Measurements from ENCODE around the gene PCDHB1.
"Not testable (repeated sequence)": the region's sequence is repeated elsewhere in the genome, so short reads cannot be mapped to it uniquely, and the experiment has no call there.

Gene PCDHB1

GRCh38 chr5:141082228-141082627 is 31.1 kb downstream of the PCDHB1 start:
- no peak for DNase-seq (ENCODE audit: low read depth, low spot score)

GRCh38 chr5:141084487-141084989 is 33.4 kb downstream of the PCDHB1 start:
- DNase-seq (ENCODE audit: low read depth, low spot score), result no peak

- DNase-seq (ENCODE audit: low read depth, low spot score), result no peak
Measured at GRCh38 chr5:141094481-141095262, 43.5 kb downstream of the PCDHB1 start, which contains the start of gene PCDHB2. TSS of gene PCDHB2 (plus strand) at chr5:141094615. CDS start at chr5:141094791, 176 bp downstream.

- no peak for DNase-seq (ENCODE audit: low read depth, low spot score)
Measured at GRCh38 chr5:141095263-141095641, 44.1 kb downstream of the PCDHB1 start.

- DNase-seq (ENCODE audit: low read depth, low spot score), result not testable (repeated sequence)
Measured at GRCh38 chr5:141096181-141096580, 45.0 kb downstream of the PCDHB1 start.

- DNase-seq (ENCODE audit: low read depth, low spot score), result not testable (repeated sequence)
Measured at GRCh38 chr5:141096586-141096985, 45.4 kb downstream of the PCDHB1 start.

GRCh38 chr5:141100243-141100805 is 49.1 kb downstream of the PCDHB1 start, which contains the start of gene PCDHB3:
TSS of gene PCDHB3 (plus strand) at chr5:141100473. CDS start at chr5:141100650, 177 bp downstream.
- no peak for DNase-seq (ENCODE audit: low read depth, low spot score)

GRCh38 chr5:141101059-141101458 is 49.9 kb downstream of the PCDHB1 start:
- DNase-seq (ENCODE audit: low read depth, low spot score), result no peak

- not testable (repeated sequence) for DNase-seq (ENCODE audit: low read depth, low spot score)
Measured at GRCh38 chr5:141102070-141102469, 50.9 kb downstream of the PCDHB1 start.

GRCh38 chr5:141102471-141102870 is 51.3 kb downstream of the PCDHB1 start:
- DNase-seq (ENCODE audit: low read depth, low spot score), result not testable (repeated sequence)

- DNase-seq (ENCODE audit: low read depth, low spot score), result no peak
Measured at GRCh38 chr5:141105350-141105749, 54.2 kb downstream of the PCDHB1 start.

Data from activated naive CD8-positive, alpha-beta T cell treated with anti-CD3 and anti-CD28 coated beads, Interleukin-2, amount 50 U/mL, for 16 hours (primary cell).